Keratinocyte (primary cell): ENCODE data around the gene RPH3AL. TPM values are rescaled to one million over a fixed set of nuclear protein-coding genes. Genes with fewer than 3 reads are reported as not detected.

Experiments used
- DNase-seq: peaks from one replicate; pipeline ENCODE4 v3.0.0-alpha.2; 2011; ENCODE audit warnings: low read depth, missing footprints, low spot score
- FAIRE-seq: peaks from 2 replicates; lab custom pipeline; 2011; peaks lifted over from hg19 to GRCh38; lab: Jason Lieb, UNC
- H2AFZ ChIP-seq: 2 replicates; pipeline ENCODE4 v1.6.0; 2012; ENCODE audit warnings: low read length, control low read depth, inconsistent platforms; ENCODE audit not compliant: control insufficient read depth
- H3K27ac ChIP-seq: 2 replicates; pipeline ENCODE4 v1.5.1; 2011; ENCODE audit warnings: low read length; ENCODE audit not compliant: control insufficient read depth, insufficient read depth
- H3K27me3 ChIP-seq: 3 replicates; pipeline ENCODE4 v1.6.0; 2011; ENCODE audit warnings: low read length; ENCODE audit not compliant: control insufficient read depth, insufficient read depth; ENCODE audit errors: extremely low read depth
- H3K36me3 ChIP-seq, 2 experiments: 2 replicates in 1 of 2; 3 replicates in 1 of 2; pipeline ENCODE4 v1.5.1; 2011; ENCODE audit warnings: low read length in 2 of 2, mild to moderate bottlenecking in 1 of 2; ENCODE audit not compliant: control insufficient read depth in 2 of 2, insufficient read depth in 2 of 2; ENCODE audit errors: extremely low read depth in 1 of 2
- H3K4me1 ChIP-seq: 3 replicates; pipeline ENCODE4 v1.5.1; 2011; ENCODE audit warnings: low read length; ENCODE audit not compliant: control insufficient read depth, insufficient read depth; ENCODE audit errors: extremely low read depth
- H3K4me2 ChIP-seq: 3 replicates; pipeline ENCODE4 v1.6.0; 2011; ENCODE audit warnings: low read depth, low read length; ENCODE audit not compliant: control insufficient read depth, insufficient read depth; ENCODE audit errors: extremely low read depth
- H3K4me3 ChIP-seq, 3 experiments: fragments of 200-600 bp in 1 of 3; sonication (generic) in 1 of 3; 2 replicates in 2 of 3; 3 replicates in 1 of 3; pipeline ENCODE4 v1.5.1; 2011 to 2016; ENCODE audit warnings: low read length in 3 of 3, mild to moderate bottlenecking in 3 of 3, control low read depth in 2 of 3, inconsistent platforms in 1 of 3, low read depth in 1 of 3, mixed read lengths in 1 of 3, mixed run types in 1 of 3, moderate library complexity in 1 of 3; ENCODE audit not compliant: control insufficient read depth in 2 of 3, insufficient read depth in 2 of 3; ENCODE audit errors: extremely low read depth in 1 of 3
- H3K79me2 ChIP-seq: 2 replicates; pipeline ENCODE4 v1.6.0; 2012; ENCODE audit warnings: low read length; ENCODE audit not compliant: control insufficient read depth, insufficient read depth
- H3K9ac ChIP-seq: 3 replicates; pipeline ENCODE4 v1.6.0; 2011; ENCODE audit warnings: low read length; ENCODE audit not compliant: control insufficient read depth, insufficient read depth; ENCODE audit errors: extremely low read depth
- H3K9me1 ChIP-seq: 3 replicates; pipeline ENCODE4 v1.6.0; 2011; ENCODE audit warnings: low read length; ENCODE audit not compliant: control insufficient read depth, insufficient read depth; ENCODE audit errors: extremely low read depth
- H3K9me3 ChIP-seq: 2 replicates; pipeline ENCODE4 v1.5.1; 2012; ENCODE audit warnings: low read depth, low read length; ENCODE audit not compliant: control insufficient read depth
- H4K20me1 ChIP-seq: 3 replicates; pipeline ENCODE4 v1.6.0; 2011; ENCODE audit warnings: low read length; ENCODE audit not compliant: control insufficient read depth, insufficient read depth; ENCODE audit errors: extremely low read depth
- CTCF ChIP-seq, 3 experiments: IDR thresholded peaks in 1 of 3; conservative IDR thresholded peaks in 1 of 3; optimal IDR thresholded peaks in 1 of 3; 2 replicates in 2 of 3; 3 replicates in 1 of 3; pipeline versions ENCODE3 to v1.5.1; 2011; ENCODE audit warnings: low read length in 3 of 3, mild to moderate bottlenecking in 3 of 3, moderate library complexity in 2 of 3, control low read depth in 1 of 3, inconsistent platforms in 1 of 3; ENCODE audit not compliant: insufficient read depth in 2 of 3; ENCODE audit errors: extremely low read depth in 1 of 3
- EZH2 ChIP-seq: IDR thresholded peaks from one replicate; pipeline ENCODE4 v1.6.1; 2012; ENCODE audit warnings: inconsistent platforms, mild to moderate bottlenecking, low read length, moderate library complexity
- dilution Hi-C: fragments of 300-500 bp; cut with MboI; formaldehyde crosslinking; loops from one replicate; pipeline ENCODE4 v1.7.0; 2020; ENCODE audit warnings: low sequenced_read_pairs; ENCODE audit not compliant: extremely low pct_ligation_motif_present
- polyA plus RNA-seq, 5 experiments: library from polyadenylated mRNA; depleted of rRNA in 3 of 5; stranded (reverse) in 3 of 5; stranded (forward) in 1 of 5; unstranded in 1 of 5; fragments of >200 nt; gene quantifications; 1 replicate in 1 of 5; 2 replicates in 3 of 5; 3 replicates in 1 of 5; pipeline versions ENCODE4 v1.2.1 to v1.2.3, GENCODE V29; 2011 to 2012; ENCODE audit warnings: missing spikeins in 2 of 5, low read depth in 1 of 5, low replicate concordance in 1 of 5

Gene RPH3AL
- polyA plus RNA-seq, 1 donor (not counting 4 experiments of a cell fraction or from before 2014, with no cell fraction given), result 0.31 TPM

- no peaks in the 10 kb centered on the region for H3K36me3 ChIP-seq
- H3K4me2 ChIP-seq, result no peak overlapping the region
- H3K27ac ChIP-seq, result no peak overlapping the region
- peaks cover 16% of the 10 kb centered on the region for H3K27me3 ChIP-seq
- no peaks in the 10 kb centered on the region for H3K9me1 ChIP-seq
- TF ChIP-seq EZH2, result no peak
- no peak for TF ChIP-seq CTCF (optimal IDR thresholded peaks at IDR 0.05 in 1 of 3, IDR thresholded peaks at IDR 0.05 in 1 of 3, conservative IDR thresholded peaks at IDR 0.05 in 1 of 3; ENCODE audit: extremely low read depth in 1 of 3, insufficient read depth in 2 of 3, low read length in 3 of 3)
- FAIRE-seq (no peak), DNase-seq (no peak)
- dilution Hi-C loops, result no loop called here
- no peak overlapping the region for H3K4me3 ChIP-seq
- no peaks in the 10 kb centered on the region for H4K20me1 ChIP-seq
- H3K9ac ChIP-seq, result no peak overlapping the region
- peaks cover 4% of the 10 kb centered on the region for H3K4me1 ChIP-seq
- no peaks in the 10 kb centered on the region for H3K79me2 ChIP-seq
- H3K9me3 ChIP-seq, result no peaks in the 10 kb centered on the region
- H2AFZ ChIP-seq, result no peak overlapping the region
Measured at GRCh38 chr17:200586-200985, 152.0 kb downstream of the RPH3AL start.

GRCh38 chr17:199806-200545 lies 152.6 kb downstream of the RPH3AL start:
- Histone ChIP-seq H3K4me3 (no peak overlapping the region), H3K9me3 (no peaks in the 10 kb centered on the region), H3K79me2 (no peaks in the 10 kb centered on the region), H3K27ac (no peak overlapping the region), H3K4me2 (no peak overlapping the region), H3K27me3 (peaks cover 12% of the 10 kb centered on the region), H3K4me1 (peaks cover 4% of the 10 kb centered on the region), H3K9ac (no peak overlapping the region), H2AFZ (no peak overlapping the region), H3K9me1 (no peaks in the 10 kb centered on the region), H4K20me1 (no peaks in the 10 kb centered on the region), H3K36me3 (no peaks in the 10 kb centered on the region)
- dilution Hi-C loops, result no loop called here
- FAIRE-seq (no peak), DNase-seq (no peak)
- TF ChIP-seq EZH2 (no peak), CTCF (optimal IDR thresholded peaks at IDR 0.05 in 1 of 3, IDR thresholded peaks at IDR 0.05 in 1 of 3, conservative IDR thresholded peaks at IDR 0.05 in 1 of 3; ENCODE audit: extremely low read depth in 1 of 3, insufficient read depth in 2 of 3, low read length in 3 of 3) (no peak)
